ENCODE results near the gene TRABD.
"Not testable (repeated sequence)": the region's sequence is repeated elsewhere in the genome, so short reads cannot be mapped to it uniquely, and the experiment has no call there.

The TRABD gene

DNA sequence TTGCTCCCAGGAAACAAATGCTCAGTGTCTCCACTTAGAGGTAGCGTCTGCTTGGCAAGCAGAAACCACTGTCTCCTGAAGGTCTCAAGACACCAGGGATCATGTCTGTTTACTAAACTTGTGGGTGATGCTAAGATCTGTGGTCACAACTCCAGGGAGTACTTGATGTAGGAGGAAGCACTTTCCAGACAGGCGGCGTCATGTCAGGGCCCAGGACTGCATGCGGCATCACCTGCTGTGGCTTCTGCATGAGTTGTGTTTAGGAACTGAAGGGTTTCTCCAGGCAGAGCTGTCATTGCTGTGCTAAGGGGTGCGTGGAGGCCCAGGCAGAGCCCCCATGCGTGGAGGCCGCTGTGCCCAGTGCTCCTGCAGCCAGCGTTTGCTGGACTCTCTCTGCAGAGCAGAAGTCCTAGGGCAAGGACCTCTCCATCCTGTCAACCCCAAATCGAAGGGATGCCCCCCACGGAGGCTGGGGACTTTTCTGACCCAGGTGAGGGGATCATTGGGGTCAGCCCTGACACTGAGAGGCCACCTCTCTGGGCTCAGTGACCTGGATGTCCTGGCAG is 23.2 kb upstream of the TRABD start:
- Histone ChIP-seq H3K4me1 (ENCODE audit: low read length) (no peaks in the 10 kb centered on the region), H3K36me3 (replicated peaks; ENCODE audit: insufficient read depth, low read length) (no peaks in the 10 kb centered on the region), H3K4me3 (ENCODE audit: low read length) (no peak overlapping the region), H3F3A (ENCODE audit: insufficient read depth, low read length) (no peaks in the 10 kb centered on the region), H3K27ac (ENCODE audit: low read length) (no peak overlapping the region), H3K79me2 (ENCODE audit: low read length) (no peaks in the 10 kb centered on the region), H3K4me2 (ENCODE audit: low read depth, low read length) (no peak overlapping the region), H3K9me2 (replicated peaks; ENCODE audit: insufficient read depth, low read length) (no peaks in the 10 kb centered on the region), H3K27me3 (replicated peaks; ENCODE audit: insufficient read depth, low read length) (peaks cover 58% of the 10 kb centered on the region), H3K9me3 (replicated peaks; ENCODE audit: insufficient read depth, low read length) (no peaks in the 10 kb centered on the region), H4K20me1 (ENCODE audit: insufficient read depth, low read length) (no peaks in the 10 kb centered on the region), H2AFZ (ENCODE audit: low read length) (no peak overlapping the region), H3K9ac (ENCODE audit: low read length) (no peak overlapping the region)
- no peak for DNase-seq
- TF ChIP-seq EZH2 (optimal IDR thresholded peaks at IDR 0.05; ENCODE audit: low read depth, low read length) (no peak), EZH2phosphoT487 (IDR thresholded peaks at IDR 0.05; ENCODE audit: low read length) (no peak)
- TF ChIP-seq, protein P1, sequence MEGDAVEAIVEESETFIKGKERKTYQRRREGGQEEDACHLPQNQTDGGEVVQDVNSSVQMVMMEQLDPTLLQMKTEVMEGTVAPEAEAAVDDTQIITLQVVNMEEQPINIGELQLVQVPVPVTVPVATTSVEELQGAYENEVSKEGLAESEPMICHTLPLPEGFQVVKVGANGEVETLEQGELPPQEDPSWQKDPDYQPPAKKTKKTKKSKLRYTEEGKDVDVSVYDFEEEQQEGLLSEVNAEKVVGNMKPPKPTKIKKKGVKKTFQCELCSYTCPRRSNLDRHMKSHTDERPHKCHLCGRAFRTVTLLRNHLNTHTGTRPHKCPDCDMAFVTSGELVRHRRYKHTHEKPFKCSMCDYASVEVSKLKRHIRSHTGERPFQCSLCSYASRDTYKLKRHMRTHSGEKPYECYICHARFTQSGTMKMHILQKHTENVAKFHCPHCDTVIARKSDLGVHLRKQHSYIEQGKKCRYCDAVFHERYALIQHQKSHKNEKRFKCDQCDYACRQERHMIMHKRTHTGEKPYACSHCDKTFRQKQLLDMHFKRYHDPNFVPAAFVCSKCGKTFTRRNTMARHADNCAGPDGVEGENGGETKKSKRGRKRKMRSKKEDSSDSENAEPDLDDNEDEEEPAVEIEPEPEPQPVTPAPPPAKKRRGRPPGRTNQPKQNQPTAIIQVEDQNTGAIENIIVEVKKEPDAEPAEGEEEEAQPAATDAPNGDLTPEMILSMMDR (IDR thresholded peaks at IDR 0.05; ENCODE audit: low read length): no peak

DNA sequence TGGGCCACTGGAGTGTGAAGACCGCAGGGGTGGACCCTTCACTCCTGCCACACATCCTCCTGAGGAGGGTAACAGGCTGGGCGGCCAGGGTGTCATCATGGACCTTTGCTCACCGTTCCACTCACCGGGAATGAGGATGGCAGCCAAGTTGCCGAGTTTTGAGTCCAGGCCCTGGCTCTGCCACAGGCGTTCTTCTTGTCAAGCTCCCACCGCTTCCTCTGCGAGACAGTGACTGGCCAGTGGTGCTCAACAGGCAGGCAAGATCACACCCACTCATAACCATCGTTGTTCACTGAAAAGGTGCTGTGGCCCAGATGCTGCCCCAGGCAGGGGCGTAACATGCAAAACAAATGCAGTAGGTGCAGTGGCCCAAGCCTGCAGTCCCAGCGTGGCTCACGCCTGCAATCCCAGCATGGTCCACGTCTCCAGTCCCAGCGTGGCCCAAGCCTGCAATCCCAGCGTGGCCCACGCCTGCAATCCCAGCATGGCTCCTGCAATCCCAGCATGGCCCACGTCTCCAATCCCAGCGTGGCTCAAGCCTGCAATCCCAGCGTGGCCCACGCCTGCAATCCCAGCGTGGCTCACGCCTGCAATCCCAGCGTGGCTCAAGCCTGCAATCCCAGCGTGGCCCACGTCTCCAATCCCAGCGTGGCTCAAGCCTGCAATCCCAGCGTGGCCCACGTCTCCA is 20.1 kb upstream of the TRABD start:
- Histone ChIP-seq H4K20me1 (ENCODE audit: insufficient read depth, low read length) (no peaks in the 10 kb centered on the region), H3F3A (ENCODE audit: insufficient read depth, low read length) (no peaks in the 10 kb centered on the region), H3K79me2 (ENCODE audit: low read length) (no peaks in the 10 kb centered on the region), H3K9me3 (replicated peaks; ENCODE audit: insufficient read depth, low read length) (no peaks in the 10 kb centered on the region), H3K27ac (ENCODE audit: low read length) (no peak overlapping the region), H3K27me3 (replicated peaks; ENCODE audit: insufficient read depth, low read length) (peaks cover 38% of the 10 kb centered on the region), H3K9me2 (replicated peaks; ENCODE audit: insufficient read depth, low read length) (no peaks in the 10 kb centered on the region), H3K4me1 (ENCODE audit: low read length) (no peaks in the 10 kb centered on the region), H3K9ac (ENCODE audit: low read length) (no peak overlapping the region), H3K4me3 (ENCODE audit: low read length) (no peak overlapping the region), H2AFZ (ENCODE audit: low read length) (no peak overlapping the region), H3K36me3 (replicated peaks; ENCODE audit: insufficient read depth, low read length) (no peaks in the 10 kb centered on the region), H3K4me2 (ENCODE audit: low read depth, low read length) (no peak overlapping the region)
- TF ChIP-seq, protein P1 (IDR thresholded peaks at IDR 0.05; ENCODE audit: low read length): no peak
- TF ChIP-seq EZH2phosphoT487 (IDR thresholded peaks at IDR 0.05; ENCODE audit: low read length): no peak
- no peak for TF ChIP-seq EZH2 (optimal IDR thresholded peaks at IDR 0.05; ENCODE audit: low read depth, low read length)
- DNase-seq: no peak

DNA sequence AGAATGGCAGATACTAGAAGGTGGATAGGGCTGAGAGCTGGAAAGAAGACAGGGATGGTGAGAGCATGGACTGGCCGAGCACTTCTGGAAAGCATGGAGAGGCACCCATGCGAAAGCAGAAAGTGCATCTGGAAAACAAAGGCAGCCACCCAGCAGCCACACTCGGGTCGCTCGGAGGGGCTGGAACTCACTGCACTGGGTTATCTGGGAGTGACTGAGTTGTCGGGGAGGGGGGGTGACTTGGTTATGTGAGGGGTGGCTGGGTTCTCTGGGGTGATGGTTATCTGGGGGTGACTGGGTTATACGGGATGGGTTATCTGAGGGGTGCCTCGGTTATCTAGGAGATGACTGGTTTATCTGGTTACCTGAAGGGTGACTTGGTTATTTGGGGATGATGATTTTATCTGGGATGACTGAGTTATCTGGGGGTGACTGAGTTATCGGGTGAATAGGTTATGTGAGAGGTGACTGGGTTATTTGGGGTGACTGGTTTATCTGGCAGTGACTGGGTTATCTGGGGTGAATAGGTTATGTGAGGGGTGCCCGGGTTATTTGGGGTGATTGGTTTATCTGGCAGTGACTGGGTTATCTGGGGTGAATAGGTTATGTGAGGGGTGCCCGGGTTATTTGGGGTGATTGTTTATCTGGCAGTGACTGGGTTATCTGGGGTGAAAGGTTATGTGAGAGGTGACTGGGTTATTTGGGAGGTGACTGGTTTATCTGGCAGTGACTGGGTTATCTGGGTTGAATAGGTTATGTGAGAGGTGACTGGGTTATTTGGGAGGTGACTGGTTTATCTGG is 17.8 kb upstream of the TRABD start:
- H2AFZ ChIP-seq (ENCODE audit: low read length): no peak overlapping the region
- no peaks in the 10 kb centered on the region for H3K9me2 ChIP-seq (replicated peaks; ENCODE audit: insufficient read depth, low read length)
- TF ChIP-seq EZH2 (optimal IDR thresholded peaks at IDR 0.05; ENCODE audit: low read depth, low read length) (no peak), EZH2phosphoT487 (IDR thresholded peaks at IDR 0.05; ENCODE audit: low read length) (no peak)
- TF ChIP-seq, protein P1 (IDR thresholded peaks at IDR 0.05; ENCODE audit: low read length): no peak
- no peaks in the 10 kb centered on the region for H3K9me3 ChIP-seq (replicated peaks; ENCODE audit: insufficient read depth, low read length)
- no peak overlapping the region for H3K4me2 ChIP-seq (ENCODE audit: low read depth, low read length)
- H3K27me3 ChIP-seq (replicated peaks; ENCODE audit: insufficient read depth, low read length): peaks cover 24% of the 10 kb centered on the region
- H3K79me2 ChIP-seq (ENCODE audit: low read length): no peaks in the 10 kb centered on the region
- no peaks in the 10 kb centered on the region for H4K20me1 ChIP-seq (ENCODE audit: insufficient read depth, low read length)
- DNase-seq: no peak
- H3K9ac ChIP-seq (ENCODE audit: low read length): no peak overlapping the region
- no peaks in the 10 kb centered on the region for H3K4me1 ChIP-seq (ENCODE audit: low read length)
- H3F3A ChIP-seq (ENCODE audit: insufficient read depth, low read length): no peaks in the 10 kb centered on the region
- H3K4me3 ChIP-seq (ENCODE audit: low read length): no peak overlapping the region
- no peak overlapping the region for H3K27ac ChIP-seq (ENCODE audit: low read length)
- no peaks in the 10 kb centered on the region for H3K36me3 ChIP-seq (replicated peaks; ENCODE audit: insufficient read depth, low read length)

DNA sequence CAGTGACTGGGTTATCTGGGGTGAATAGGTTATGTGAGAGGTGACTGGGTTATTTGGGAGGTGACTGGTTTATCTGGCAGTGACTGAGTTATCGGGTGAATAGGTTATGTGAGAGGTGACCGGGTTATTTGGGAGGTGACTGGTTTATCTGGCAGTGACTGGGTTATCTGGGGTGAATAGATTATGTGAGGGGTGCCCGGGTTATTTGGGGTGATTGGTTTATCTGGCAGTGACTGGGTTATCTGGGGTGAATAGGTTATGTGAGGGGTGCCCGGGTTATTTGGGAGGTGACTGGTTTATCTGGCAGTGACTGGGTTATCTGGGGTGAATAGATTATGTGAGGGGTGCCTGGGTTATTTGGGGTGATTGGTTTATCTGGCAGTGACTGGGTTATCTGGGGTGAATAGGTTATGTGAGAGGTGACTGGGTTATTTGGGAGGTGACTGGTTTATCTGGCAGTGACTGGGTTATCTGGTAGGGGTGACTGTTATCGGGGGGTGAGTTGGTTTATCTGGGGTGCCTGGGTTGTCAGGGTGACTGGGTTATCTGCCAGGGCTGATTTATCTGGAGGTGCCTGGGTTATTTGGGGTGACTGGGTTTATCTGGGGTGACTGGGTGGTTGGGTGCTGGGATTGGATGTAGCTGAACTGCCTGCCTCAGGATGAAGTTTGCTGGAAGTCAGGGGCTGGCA is 17.1 kb upstream of the TRABD start:
- not testable (repeated sequence) for H3K36me3 ChIP-seq (replicated peaks; ENCODE audit: insufficient read depth, low read length); H3K4me2 ChIP-seq (ENCODE audit: low read depth, low read length); H3K9me3 ChIP-seq (replicated peaks; ENCODE audit: insufficient read depth, low read length); H3K4me1 ChIP-seq (ENCODE audit: low read length); H2AFZ ChIP-seq (ENCODE audit: low read length); DNase-seq; H3K79me2 ChIP-seq (ENCODE audit: low read length); H3K9ac ChIP-seq (ENCODE audit: low read length); H3F3A ChIP-seq (ENCODE audit: insufficient read depth, low read length); H3K27ac ChIP-seq (ENCODE audit: low read length); H3K4me3 ChIP-seq (ENCODE audit: low read length); H4K20me1 ChIP-seq (ENCODE audit: insufficient read depth, low read length); H3K9me2 ChIP-seq (replicated peaks; ENCODE audit: insufficient read depth, low read length)
- H3K27me3 ChIP-seq (replicated peaks; ENCODE audit: insufficient read depth, low read length): peaks cover 25% of the 10 kb centered on the region
